HepG2 (cell line): ENCODE measurements around the gene SPATA13. TPM values are rescaled to one million over a fixed set of nuclear protein-coding genes. Genes with fewer than 3 reads are reported as not detected.

Experiments
- HHEX ChIP-seq: IDR thresholded peaks from 2 replicates; pipeline ENCODE4 v1.6.1; 2016; ENCODE audit warnings: control low read depth
- HIVEP1 ChIP-seq: sonication (generic); formaldehyde crosslinking; IDR thresholded peaks from 2 replicates; pipeline ENCODE4 v1.4.0; 2020; ENCODE audit warnings: mild to moderate bottlenecking, missing genetic modification reagents
- MLLT10 ChIP-seq: sonication (generic); formaldehyde crosslinking; IDR thresholded peaks from 2 replicates; pipeline ENCODE4 v1.4.0; 2020; ENCODE audit warnings: missing genetic modification reagents
- MXD3 ChIP-seq: IDR thresholded peaks from 2 replicates; pipeline ENCODE4 v1.6.1; 2016; ENCODE audit warnings: mild to moderate bottlenecking, missing biosample characterization, missing genetic modification reagents
- PRMT3 ChIP-seq: sonication (generic); formaldehyde crosslinking; IDR thresholded peaks from 2 replicates; pipeline ENCODE4 v1.8.1; 2022; ENCODE audit warnings: low read depth, mild to moderate bottlenecking, moderate library complexity, missing genetic modification reagents, borderline replicate concordance
- ZBTB3 ChIP-seq: sonication (generic); formaldehyde crosslinking; IDR thresholded peaks from 2 replicates; pipeline ENCODE4 v1.4.0; 2020; ENCODE audit warnings: low read depth, mild to moderate bottlenecking, moderate library complexity, missing genetic modification reagents, borderline replicate concordance
- ZMYM4 ChIP-seq: sonication (generic); formaldehyde crosslinking; IDR thresholded peaks from 2 replicates; pipeline ENCODE4 v1.8.1; 2023; ENCODE audit warnings: mild to moderate bottlenecking, missing genetic modification reagents
- ZNF160 ChIP-seq: sonication (generic); formaldehyde crosslinking; IDR thresholded peaks from 2 replicates; pipeline ENCODE4 v1.8.0; 2022; ENCODE audit warnings: mild to moderate bottlenecking, inconsistent platforms, missing genetic modification reagents
- ZNF317 ChIP-seq: sonication (generic); formaldehyde crosslinking; IDR thresholded peaks from 2 replicates; pipeline ENCODE4 v1.5.0; 2020; ENCODE audit warnings: mild to moderate bottlenecking, missing genetic modification reagents
- ZNF337 ChIP-seq: sonication (generic); formaldehyde crosslinking; IDR thresholded peaks from 2 replicates; pipeline ENCODE4 v1.5.1; 2020; ENCODE audit warnings: missing genetic modification reagents, low read depth, mild to moderate bottlenecking, borderline replicate concordance
- ZNF562 ChIP-seq: sonication (generic); formaldehyde crosslinking; IDR thresholded peaks from 2 replicates; pipeline ENCODE4 v1.8.0; 2022; ENCODE audit warnings: missing genetic modification reagents, borderline replicate concordance
- ZNF672 ChIP-seq: sonication (generic); formaldehyde crosslinking; IDR thresholded peaks from 2 replicates; pipeline ENCODE4 v1.8.1; 2022; ENCODE audit warnings: missing genetic modification reagents
- ZNF772 ChIP-seq: sonication (generic); formaldehyde crosslinking; IDR thresholded peaks from 2 replicates; pipeline ENCODE4 v1.5.0; 2020; ENCODE audit warnings: mild to moderate bottlenecking, missing genetic modification reagents
- ZNF891 ChIP-seq: sonication (generic); formaldehyde crosslinking; IDR thresholded peaks from 2 replicates; pipeline ENCODE4 v1.5.0; 2020; ENCODE audit warnings: mild to moderate bottlenecking, missing genetic modification reagents
- ZSCAN22 ChIP-seq: sonication (generic); formaldehyde crosslinking; IDR thresholded peaks from 2 replicates; pipeline ENCODE4 v1.4.0; 2020; ENCODE audit warnings: mild to moderate bottlenecking, missing genetic modification reagents
- ZZZ3 ChIP-seq: sonication (generic); formaldehyde crosslinking; IDR thresholded peaks from 2 replicates; pipeline ENCODE4 v1.4.0; 2020; ENCODE audit warnings: missing genetic modification reagents, mild to moderate bottlenecking, borderline replicate concordance
- polyA plus RNA-seq, 8 experiments: library from polyadenylated mRNA; depleted of rRNA in 3 of 8; stranded (reverse) in 7 of 8; unstranded in 1 of 8; fragments of >200 nt; fragmentation: Illumina TruSeq in 4 of 8; extraction: Trizol in 4 of 8; gene quantifications; 2 replicates each; pipeline versions ENCODE4 v1.2.1 to v1.2.3, GENCODE V29; 2011 to 2016; ENCODE audit warnings: low read depth in 4 of 8, missing spikeins in 1 of 8, mixed read lengths in 1 of 8; ENCODE audit not compliant: insufficient read depth in 1 of 8
- total RNA-seq, 5 experiments: library from RNA; depleted of rRNA; stranded (reverse); fragments of >200 nt; fragmentation: Illumina TruSeq; extraction: Trizol; gene quantifications; 2 replicates each; pipeline ENCODE4 v1.2.3, GENCODE V29; 2016; ENCODE audit warnings: low read depth in 1 of 5
- TF ChIP-seq, protein P1 (sequence below): sonication (generic); formaldehyde crosslinking; IDR thresholded peaks from 2 replicates; pipeline ENCODE4 v1.8.0; 2022; ENCODE audit warnings: mild to moderate bottlenecking, missing genetic modification reagents; ENCODE audit not compliant: insufficient replicate concordance
- TF ChIP-seq, protein P2 (sequence below): sonication (generic); formaldehyde crosslinking; IDR thresholded peaks from 2 replicates; pipeline ENCODE4 v1.5.0; 2020; ENCODE audit warnings: missing genetic modification reagents, mild to moderate bottlenecking, borderline replicate concordance
- TF ChIP-seq, protein P3 (sequence below): sonication (generic); formaldehyde crosslinking; IDR thresholded peaks from 2 replicates; pipeline ENCODE4 v1.4.0; 2020; ENCODE audit warnings: missing genetic modification reagents; ENCODE audit errors: not compliant biosample characterization

Gene SPATA13
- total and polyA plus RNA-seq, 2 of the 13 experiments (the other 11 are each of a cell fraction or from before 2014, with no cell fraction given): 11.3 to 14.2 TPM

- TF ChIP-seq ZNF160 (CRISPR knock-in tag): no peak
- TF ChIP-seq, protein P1, sequence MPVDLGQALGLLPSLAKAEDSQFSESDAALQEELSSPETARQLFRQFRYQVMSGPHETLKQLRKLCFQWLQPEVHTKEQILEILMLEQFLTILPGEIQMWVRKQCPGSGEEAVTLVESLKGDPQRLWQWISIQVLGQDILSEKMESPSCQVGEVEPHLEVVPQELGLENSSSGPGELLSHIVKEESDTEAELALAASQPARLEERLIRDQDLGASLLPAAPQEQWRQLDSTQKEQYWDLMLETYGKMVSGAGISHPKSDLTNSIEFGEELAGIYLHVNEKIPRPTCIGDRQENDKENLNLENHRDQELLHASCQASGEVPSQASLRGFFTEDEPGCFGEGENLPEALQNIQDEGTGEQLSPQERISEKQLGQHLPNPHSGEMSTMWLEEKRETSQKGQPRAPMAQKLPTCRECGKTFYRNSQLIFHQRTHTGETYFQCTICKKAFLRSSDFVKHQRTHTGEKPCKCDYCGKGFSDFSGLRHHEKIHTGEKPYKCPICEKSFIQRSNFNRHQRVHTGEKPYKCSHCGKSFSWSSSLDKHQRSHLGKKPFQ: peak; percentile 48
- TF ChIP-seq ZZZ3 (CRISPR knock-in tag): no peak
- no peak for TF ChIP-seq HHEX (CRISPR knock-in tag)
- TF ChIP-seq ZNF672: no peak
- peak; percentile 17; the same call in 1 of the 2 replicates for TF ChIP-seq ZMYM4 (CRISPR knock-in tag)
- no peak for TF ChIP-seq MLLT10 (CRISPR knock-in tag)
- TF ChIP-seq PRMT3 (CRISPR knock-in tag): no peak
- TF ChIP-seq ZNF772 (CRISPR knock-in tag): 0 out of 2 replicates have a peak, but pooled peaks have one; percentile 58
- TF ChIP-seq ZNF562 (CRISPR knock-in tag): no peak
- TF ChIP-seq, protein P2, sequence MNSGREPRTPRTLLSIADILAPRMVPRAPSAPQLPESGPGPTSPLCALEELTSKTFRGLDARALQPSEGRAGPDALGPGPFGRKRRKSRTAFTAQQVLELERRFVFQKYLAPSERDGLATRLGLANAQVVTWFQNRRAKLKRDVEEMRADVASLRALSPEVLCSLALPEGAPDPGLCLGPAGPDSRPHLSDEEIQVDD: no peak
- no peak for TF ChIP-seq ZNF891 (CRISPR knock-in tag)
- TF ChIP-seq ZBTB3: no peak
- no peak for TF ChIP-seq ZNF317 (CRISPR knock-in tag)
- TF ChIP-seq ZSCAN22 (CRISPR knock-in tag): no peak
- no peak for TF ChIP-seq HIVEP1 (CRISPR knock-in tag)
- TF ChIP-seq, protein P3, sequence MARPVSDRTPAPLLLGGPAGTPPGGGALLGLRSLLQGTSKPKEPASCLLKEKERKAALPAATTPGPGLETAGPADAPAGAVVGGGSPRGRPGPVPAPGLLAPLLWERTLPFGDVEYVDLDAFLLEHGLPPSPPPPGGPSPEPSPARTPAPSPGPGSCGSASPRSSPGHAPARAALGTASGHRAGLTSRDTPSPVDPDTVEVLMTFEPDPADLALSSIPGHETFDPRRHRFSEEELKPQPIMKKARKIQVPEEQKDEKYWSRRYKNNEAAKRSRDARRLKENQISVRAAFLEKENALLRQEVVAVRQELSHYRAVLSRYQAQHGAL (CRISPR knock-in tag): no peak
- TF ChIP-seq MXD3 (CRISPR knock-in tag): no peak
- TF ChIP-seq ZNF337: no peak
Observed at GRCh38 chr13:24181991-24182702, 21.6 kb downstream of the SPATA13 start (continued).
